GM12878 (cell line): Measurements from ENCODE around the gene ZSWIM6. TPM values are rescaled to one million over a fixed set of nuclear protein-coding genes. Genes with fewer than 3 reads are reported as not detected.

Experiments
- ATAC-seq: fragments of 200-7000 bp; cut with Tn5 transposase; 3 replicates; pipeline ENCODE4 v1.9.1; 2020; ENCODE audit warnings: mild to moderate bottlenecking, moderate library complexity
- BruUV-seq: library from RNA; stranded (reverse); fragments of 400-500 nt; replicated peaks from 2 replicates; lab custom pipeline; 2021; lab: Mats Ljungman, UMichigan
- CTCF ChIA-PET: fragments of 300-600 bp; sonication (Branson Sonifier 250); formaldehyde crosslinking; extraction: SDS; loops from one replicate; lab custom pipeline; 2021; ENCODE audit warnings: inconsistent platforms; lab: Yijun Ruan, JAX
- POLR2A ChIA-PET: fragments of 350-600 bp; formaldehyde crosslinking; extraction: SDS; loops from one replicate; lab custom pipeline; 2021; ENCODE audit warnings: inconsistent platforms; lab: Charles Lee
- RAD21 ChIA-PET: fragments of 300-600 bp; sonication (Branson Sonifier 250); formaldehyde crosslinking; loops from one replicate; lab custom pipeline; 2023; ENCODE audit warnings: antibody characterized with exemption; ENCODE audit not compliant: unreplicated experiment; lab: Charles Lee
- SMC1A ChIA-PET: fragments of 300-600 bp; sonication (Branson Sonifier 250); formaldehyde crosslinking; loops from one replicate; lab custom pipeline; 2023; ENCODE audit not compliant: unreplicated experiment, uncharacterized antibody; lab: Charles Lee
- DNase-seq: peaks from one replicate; pipeline ENCODE4 v3.0.0-alpha.2; 2011; ENCODE audit warnings: low read depth, low spot score
- FAIRE-seq: peaks from 3 replicates; lab custom pipeline; 2011; peaks lifted over from hg19 to GRCh38; lab: Jason Lieb, UNC
- H2AFZ ChIP-seq: 2 replicates; pipeline ENCODE4 v1.6.0; 2011; ENCODE audit warnings: low read depth, low read length, control low read depth; ENCODE audit not compliant: control insufficient read depth
- H3K27ac ChIP-seq: 2 replicates; pipeline ENCODE4 v1.5.1; 2011; ENCODE audit warnings: control low read depth; ENCODE audit not compliant: control insufficient read depth, insufficient read depth
- H3K27me3 ChIP-seq, 2 experiments: replicated peaks in 1 of 2; 2 replicates each; pipeline versions ENCODE4 v1.6.0 to v1.6.1; 2011; ENCODE audit warnings: low read length in 1 of 2; ENCODE audit not compliant: control insufficient read depth in 2 of 2, insufficient read depth in 2 of 2
- H3K36me3 ChIP-seq, 2 experiments: 2 replicates each; pipeline ENCODE4 v1.5.1; 2011; ENCODE audit warnings: low read length in 1 of 2; ENCODE audit not compliant: control insufficient read depth in 2 of 2, insufficient read depth in 2 of 2
- H3K4me1 ChIP-seq: 2 replicates; pipeline ENCODE4 v1.6.1; 2011; ENCODE audit warnings: mild to moderate bottlenecking, low read length, moderate library complexity, mixed read lengths; ENCODE audit not compliant: control insufficient read depth, insufficient read depth
- H3K4me2 ChIP-seq: 2 replicates; pipeline ENCODE4 v1.6.0; 2011; ENCODE audit warnings: control low read depth; ENCODE audit not compliant: control insufficient read depth, insufficient read depth
- H3K4me3 ChIP-seq: fragments of 200-600 bp; sonication (generic); 2 replicates; pipeline ENCODE4 v1.5.1; 2016
- H3K79me2 ChIP-seq: 2 replicates; pipeline ENCODE4 v1.6.0; 2011; ENCODE audit warnings: low read length; ENCODE audit not compliant: control insufficient read depth, insufficient read depth
- H3K9ac ChIP-seq: 2 replicates; pipeline ENCODE4 v1.8.0; 2011; ENCODE audit warnings: low read length, control low read depth, mixed read lengths; ENCODE audit not compliant: control insufficient read depth, insufficient read depth
- H3K9me3 ChIP-seq: replicated peaks from 3 replicates; pipeline ENCODE4 v1.5.1; 2011; ENCODE audit warnings: mild to moderate bottlenecking, low read length; ENCODE audit not compliant: control insufficient read depth, insufficient read depth
- H4K20me1 ChIP-seq: 2 replicates; pipeline ENCODE4 v1.6.0; 2011; ENCODE audit not compliant: control insufficient read depth, insufficient read depth
- BCLAF1 ChIP-seq: fragments of 450-650 bp; IDR thresholded peaks from 2 replicates; pipeline ENCODE4 v1.6.1; 2017; ENCODE audit warnings: antibody characterized with exemption, mild to moderate bottlenecking, moderate library complexity
- CEBPZ ChIP-seq: fragments of 150-350 bp; IDR thresholded peaks from 2 replicates; pipeline ENCODE4 v1.6.1; 2016; ENCODE audit warnings: low read depth, low read length
- CHD1 ChIP-seq: IDR thresholded peaks from 2 replicates; pipeline ENCODE4 v1.6.1; 2012; ENCODE audit warnings: low read depth, low read length, improper control_type of control experiment
- GATAD2B ChIP-seq: fragments of 450-650 bp; conservative IDR thresholded peaks from 2 replicates; pipeline ENCODE4 v1.6.1; 2017; ENCODE audit warnings: low read depth, mild to moderate bottlenecking, moderate library complexity
- MLLT1 ChIP-seq: fragments of 450-650 bp; IDR thresholded peaks from 2 replicates; pipeline ENCODE4 v1.6.1; 2016; ENCODE audit warnings: mild to moderate bottlenecking
- NBN ChIP-seq: fragments of 450-650 bp; IDR thresholded peaks from 2 replicates; pipeline ENCODE4 v1.6.1; 2016
- RBBP5 ChIP-seq: fragments of 200-600 bp; sonication (generic); conservative IDR thresholded peaks from 2 replicates; pipeline ENCODE4 v1.6.1; 2016
- RELB ChIP-seq: fragments of 450-650 bp; IDR thresholded peaks from 2 replicates; pipeline ENCODE4 v1.6.1; 2017; ENCODE audit warnings: low read depth, mild to moderate bottlenecking, moderate library complexity
- SMC3 ChIP-seq: IDR thresholded peaks from 2 replicates; pipeline ENCODE4 v1.6.1; 2011; ENCODE audit warnings: low read length, improper control_type of control experiment, borderline replicate concordance
- SRF ChIP-seq, 2 experiments: IDR thresholded peaks; 2 replicates each; pipeline ENCODE4 v1.6.1; 2011; ENCODE audit warnings: low read depth in 2 of 2, low read length in 2 of 2, mild to moderate bottlenecking in 1 of 2, moderate library complexity in 1 of 2
- WRNIP1 ChIP-seq: IDR thresholded peaks from 2 replicates; pipeline ENCODE4 v1.6.1; 2011; ENCODE audit warnings: low read depth, low read length, improper control_type of control experiment, borderline replicate concordance
- ZNF274 ChIP-seq: IDR thresholded peaks from one replicate; pipeline ENCODE4 v1.8.0; 2011; ENCODE audit not compliant: insufficient read length, insufficient read depth
- ZNF622 ChIP-seq: fragments of 450-650 bp; IDR thresholded peaks from 2 replicates; pipeline ENCODE4 v1.6.1; 2017; ENCODE audit warnings: mild to moderate bottlenecking, inconsistent platforms
- WGBS: methylation state at CpG from one replicate; pipeline ENCODE4 v1.1.6; 2016; ENCODE audit warnings: low lambda C conversion rate; ENCODE audit not compliant: insufficient replicate concordance, insufficient coverage; ENCODE audit errors: missing lambda C conversion rate; 5-methylcytosine and 5-hydroxymethylcytosine counted together
- in situ Hi-C: fragments of 300-500 bp; cut with MboI; formaldehyde crosslinking; loops from 9 replicates; pipeline ENCODE4 v1.14.3; 2018; ENCODE audit warnings: mixed read lengths
- intact Hi-C: fragments of 100-400 bp; cut with micrococcal nuclease; formaldehyde crosslinking; loops from one replicate; pipeline ENCODE4 v1.14.2; 2022; ENCODE audit not compliant: unreplicated experiment
- polyA plus RNA-seq, 11 experiments: library from polyadenylated mRNA; depleted of rRNA in 4 of 11; unstranded in 6 of 11; stranded (reverse) in 5 of 11; fragments of >200 nt; fragmentation: Nextera tagmentation in 4 of 11; fragmentation: Illumina TruSeq in 1 of 11; extraction: Ambion mirVana in 4 of 11; extraction: Trizol in 1 of 11; gene quantifications; 1 replicate in 1 of 11; 2 replicates in 10 of 11; pipeline versions ENCODE4 v1.2.1 to v1.2.3, GENCODE V29; 2011 to 2016; ENCODE audit warnings: inconsistent platforms in 2 of 11, missing spikeins in 2 of 11, low read depth in 1 of 11
- total RNA-seq, 4 experiments: library from RNA; depleted of rRNA in 3 of 4; stranded (reverse); fragments of >200 nt in 3 of 4; fragmentation: Illumina TruSeq in 1 of 4; extraction: Trizol in 1 of 4; gene quantifications; 2 replicates each; pipeline versions ENCODE4 v1.2.1 to v1.2.3, GENCODE V29; 2013 to 2021

ZSWIM6 gene
- total and polyA plus RNA-seq, 10 of the 15 experiments (the other 5 are each of a cell fraction or from before 2014, with no cell fraction given): 0.53 to 6.2 (median 3.4) TPM

- BruUV-seq: no TSS peak
- SMC1A ChIA-PET: interaction anchor here (0.7 to 1.0 kb wide), 2 partner anchors 8 to 13 kb away, joined by 3 read pairs; no protein-coding TSS in a partner anchor
- TF ChIP-seq CHD1: no peak
- no peak for TF ChIP-seq CEBPZ
- no peak for TF ChIP-seq NBN
- no peak for TF ChIP-seq BCLAF1
- TF ChIP-seq ZNF274: no peak
- TF ChIP-seq SRF (IDR thresholded peaks at IDR 0.05; ENCODE audit: low read depth in 2 of 2, low read length in 2 of 2): no peak
- no peak for TF ChIP-seq ZNF622
- no peak for TF ChIP-seq MLLT1
- TF ChIP-seq SMC3: no peak
- TF ChIP-seq GATAD2B: no peak
- TF ChIP-seq RBBP5: no peak
- TF ChIP-seq RELB: no peak
- no peak for TF ChIP-seq WRNIP1
Measured at GRCh38 chr5:61551637-61552313, 219.7 kb downstream of the ZSWIM6 start.

More at GRCh38 chr5:61551637-61552313, 219.7 kb downstream of the ZSWIM6 start:
- no peak for FAIRE-seq
- no peaks in the 10 kb centered on the region for H3K4me1 ChIP-seq
- intact Hi-C loops: no loop called here
- ATAC-seq: no peak
- 38% methylated on average over 5 of the region's 5 CpGs for WGBS
- ChIA-PET CTCF (no interaction called here), RAD21 (no interaction called here), POLR2A (no interaction called here)
- H3K9ac ChIP-seq: no peak overlapping the region
- in situ Hi-C loops: no loop called here
- H3K4me2 ChIP-seq: no peak overlapping the region
- no peak overlapping the region for H2AFZ ChIP-seq
- no peaks in the 10 kb centered on the region for H3K9me3 ChIP-seq
- H3K27me3 ChIP-seq: no peaks in the 10 kb centered on the region
- no peak for DNase-seq
- no peaks in the 10 kb centered on the region for H3K36me3 ChIP-seq
- H3K79me2 ChIP-seq: no peaks in the 10 kb centered on the region
- no peak overlapping the region for H3K27ac ChIP-seq
- no peaks in the 10 kb centered on the region for H4K20me1 ChIP-seq
- no peak overlapping the region for H3K4me3 ChIP-seq
